ENCODE measurements around the gene ARID3A.
A peak's percentile ranks its signal among the peaks of the same experiment; 100 is the strongest.

DNA sequence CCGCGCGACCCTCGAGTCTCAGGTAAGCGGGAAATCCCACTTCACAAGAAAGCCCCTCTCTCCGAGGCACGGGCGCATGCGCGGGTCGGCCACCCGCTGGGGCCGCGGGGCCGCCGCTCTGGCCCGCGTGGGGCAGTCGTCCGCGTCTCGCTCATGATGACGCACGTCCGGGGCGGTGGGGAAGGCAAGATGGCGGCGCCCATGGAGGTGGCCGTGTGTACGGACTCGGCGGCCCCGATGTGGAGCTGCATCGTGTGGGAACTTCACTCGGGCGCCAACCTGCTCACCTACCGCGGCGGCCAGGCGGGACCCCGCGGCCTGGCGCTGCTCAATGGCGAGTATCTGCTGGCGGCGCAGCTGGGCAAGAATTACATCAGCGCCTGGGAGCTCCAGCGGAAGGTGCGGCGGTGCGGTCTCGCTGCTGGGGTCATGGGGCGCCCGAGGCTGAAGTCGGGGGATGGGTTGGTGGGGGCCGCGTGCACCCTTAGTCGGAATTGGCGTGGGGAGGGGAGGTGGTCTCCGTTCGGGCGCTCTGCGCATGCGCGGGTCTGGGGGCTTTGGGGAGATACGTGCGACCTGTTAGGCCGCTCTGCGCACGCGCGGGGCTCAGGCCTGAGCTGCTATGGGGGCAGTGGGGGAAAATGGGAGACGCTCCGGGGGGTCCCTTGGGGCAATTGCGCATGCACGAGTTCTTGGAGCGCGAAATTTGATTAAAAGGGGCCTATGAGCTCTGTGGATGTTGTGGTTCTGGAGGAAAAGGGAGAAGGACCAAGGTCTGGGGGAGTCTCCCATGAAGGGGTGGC is 58.5 kb downstream of the ARID3A start, which contains the start of gene WDR18:
- TF ChIP-seq, protein P1, sequence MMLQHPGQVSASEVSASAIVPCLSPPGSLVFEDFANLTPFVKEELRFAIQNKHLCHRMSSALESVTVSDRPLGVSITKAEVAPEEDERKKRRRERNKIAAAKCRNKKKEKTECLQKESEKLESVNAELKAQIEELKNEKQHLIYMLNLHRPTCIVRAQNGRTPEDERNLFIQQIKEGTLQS (CRISPR knock-in tag; conservative IDR thresholded peaks at IDR 0.05) = no peak
- peak; percentile 78; the same call in 1 of the 2 replicates for TF ChIP-seq CBFB (CRISPR knock-in tag; IDR thresholded peaks at IDR 0.05; ENCODE audit: low read depth)

All from WTC11 (cell line).